GM21390 (cell line): Measurements from ENCODE around the gene PLPPR3.

ENCODE experiments used
- ATAC-seq: cut with Tn5 transposase; IDR thresholded peaks from one replicate; pipeline ENCODE4 v1.9.1; 2021; ENCODE audit not compliant: unreplicated experiment

The PLPPR3 gene

DNA sequence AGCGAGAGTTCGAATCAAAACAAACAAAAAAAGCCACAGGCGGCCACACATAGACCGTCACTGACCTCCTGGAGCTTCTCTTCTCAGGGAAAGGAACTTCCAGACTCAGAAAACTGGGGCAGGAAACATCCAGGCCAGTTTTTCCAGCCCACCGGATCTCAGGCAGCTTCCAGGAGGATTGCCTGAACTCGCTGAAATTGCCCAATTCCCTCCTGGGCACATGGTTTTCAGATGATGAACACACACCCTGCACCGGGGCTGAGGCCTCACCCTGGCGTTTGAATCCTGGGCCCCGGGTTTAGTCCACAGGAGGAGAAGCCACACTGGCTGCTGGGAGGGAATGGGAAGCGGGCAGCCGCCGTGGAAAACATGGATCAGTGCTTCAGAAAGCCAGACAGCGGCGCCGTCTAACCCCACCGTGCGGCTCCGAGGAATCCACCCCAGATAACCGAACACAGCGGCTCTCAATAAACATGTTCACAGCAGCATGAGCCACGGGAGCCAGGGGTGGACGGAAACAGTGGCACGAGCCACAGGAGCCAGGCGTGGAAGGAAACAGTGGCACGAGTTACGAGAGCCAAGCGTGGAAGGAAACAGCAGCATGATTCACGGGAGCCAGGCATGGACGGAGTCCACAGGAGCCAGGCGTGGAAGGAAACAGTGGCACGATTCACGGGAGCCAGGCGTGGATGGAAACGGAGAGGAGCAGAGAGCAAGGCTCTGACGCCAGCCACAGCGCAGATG is 42.7 kb downstream of the PLPPR3 start:
- no peak for ATAC-seq

DNA sequence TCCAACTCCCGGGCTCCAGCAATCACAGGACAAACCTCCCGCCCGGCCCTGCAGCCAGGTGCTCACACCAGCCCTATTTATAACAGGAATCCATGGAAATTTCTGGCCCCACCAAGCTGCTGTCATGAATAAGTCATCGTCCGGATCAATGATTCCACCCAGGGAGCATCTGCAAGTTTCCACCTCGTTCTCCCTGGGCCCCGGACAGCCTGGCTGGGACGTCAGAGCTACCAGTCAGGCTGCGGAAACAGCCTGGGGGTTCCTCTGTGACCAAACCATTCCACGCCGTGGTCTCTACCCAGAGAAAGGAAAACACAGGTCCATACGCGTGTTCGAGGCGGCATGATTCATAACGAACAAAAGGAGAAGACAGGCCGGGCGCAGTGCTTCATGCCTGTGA is 45.2 kb downstream of the PLPPR3 start:
- no peak for ATAC-seq

DNA sequence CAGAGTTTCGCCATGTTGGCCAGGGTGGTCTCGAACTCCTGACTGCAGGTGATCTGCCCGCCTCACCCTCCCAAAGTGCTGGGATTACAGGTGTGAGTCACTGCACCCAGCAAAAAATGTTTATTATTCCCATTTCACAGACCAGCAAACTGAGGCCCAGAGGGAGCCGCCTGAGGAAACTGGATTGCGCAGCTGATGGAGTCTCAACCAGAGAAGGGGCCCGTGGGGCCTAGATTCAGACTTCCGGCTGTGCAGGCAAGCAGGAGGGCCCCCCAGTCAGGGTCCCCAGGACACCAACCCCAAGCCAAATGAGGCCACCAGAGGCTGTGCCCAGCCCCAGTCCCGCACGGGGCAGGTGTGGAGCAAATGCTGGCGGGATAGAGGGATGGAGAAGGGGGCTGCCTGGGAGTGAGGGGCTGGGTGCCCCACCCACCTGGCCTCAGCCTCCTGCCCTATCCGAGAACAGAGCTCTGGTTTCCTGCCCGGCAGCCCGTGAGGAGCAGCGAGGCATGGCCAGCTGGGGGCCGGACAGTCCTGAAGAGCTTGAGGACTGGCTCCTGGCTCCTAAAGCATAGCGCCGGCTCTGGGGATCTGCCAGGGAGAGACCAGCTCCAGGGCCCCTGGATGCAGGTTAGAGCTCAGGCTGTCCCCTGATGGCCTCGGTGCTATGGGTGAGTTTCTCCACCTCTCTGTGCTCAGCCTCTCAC is 48.9 kb downstream of the PLPPR3 start:
- no peak for ATAC-seq

DNA sequence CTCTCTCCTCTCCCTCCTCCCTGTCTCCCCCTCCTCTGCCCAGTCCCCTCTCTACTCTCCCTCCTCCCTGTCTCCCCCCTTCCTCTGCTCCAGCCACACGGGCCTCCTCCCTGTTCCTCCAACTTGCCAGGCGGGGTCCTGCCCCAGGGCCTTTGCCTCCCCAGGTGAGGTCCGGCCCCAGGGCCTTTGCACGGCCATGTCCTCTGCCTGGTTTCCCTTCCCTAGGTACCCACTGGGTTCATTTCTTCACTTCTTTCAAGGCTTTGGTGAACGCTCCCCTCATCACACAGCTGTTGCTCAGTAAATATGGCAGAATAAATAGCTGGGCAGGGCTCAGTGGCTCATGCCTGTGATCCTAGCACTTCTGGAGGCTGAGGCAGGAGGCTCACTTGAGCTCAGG is 49.7 kb downstream of the PLPPR3 start:
- no peak for ATAC-seq

DNA sequence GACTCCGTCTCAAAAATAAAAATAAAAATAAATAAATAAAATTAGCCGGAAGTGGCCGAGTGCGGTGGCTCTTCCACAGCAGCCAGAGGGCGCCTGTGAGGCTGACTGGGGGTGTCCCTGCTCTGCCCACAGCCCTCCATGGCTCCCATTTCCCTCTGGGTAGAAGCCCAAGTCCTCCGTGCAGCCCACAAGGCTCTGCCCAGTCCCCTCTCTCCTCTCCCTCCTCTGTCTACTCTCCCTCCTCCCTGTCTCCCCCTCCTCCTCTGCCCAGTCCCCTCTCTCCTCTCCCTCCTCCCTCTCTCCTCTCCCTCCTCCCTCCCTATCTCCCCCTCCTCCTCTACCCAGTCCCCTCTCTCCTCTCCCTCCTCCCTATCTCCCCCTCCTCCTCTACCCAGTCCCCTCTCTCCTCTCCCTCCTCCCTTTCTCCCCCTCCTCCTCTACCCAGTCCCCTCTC is 50.4 kb downstream of the PLPPR3 start:
- no peak for ATAC-seq

DNA sequence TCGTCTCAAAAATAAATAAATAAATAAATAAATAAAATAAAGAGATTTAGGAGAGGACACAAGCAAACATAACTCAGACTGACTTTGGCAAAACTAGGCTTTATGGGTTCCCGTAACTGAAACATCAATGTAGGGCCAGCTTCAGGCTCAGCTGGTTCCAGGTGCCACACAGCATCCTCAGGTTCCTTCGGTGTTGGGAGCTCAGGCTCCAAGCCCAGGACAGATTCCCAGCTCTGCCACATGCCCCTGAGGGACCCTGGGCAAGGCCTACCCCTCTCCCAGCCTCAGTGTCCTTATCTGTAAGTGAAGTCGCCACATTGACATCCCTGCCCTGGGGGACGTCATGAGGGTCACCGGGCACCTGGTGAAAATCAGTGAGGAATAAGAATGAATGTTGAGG is 52.1 kb downstream of the PLPPR3 start:
- no peak for ATAC-seq

DNA sequence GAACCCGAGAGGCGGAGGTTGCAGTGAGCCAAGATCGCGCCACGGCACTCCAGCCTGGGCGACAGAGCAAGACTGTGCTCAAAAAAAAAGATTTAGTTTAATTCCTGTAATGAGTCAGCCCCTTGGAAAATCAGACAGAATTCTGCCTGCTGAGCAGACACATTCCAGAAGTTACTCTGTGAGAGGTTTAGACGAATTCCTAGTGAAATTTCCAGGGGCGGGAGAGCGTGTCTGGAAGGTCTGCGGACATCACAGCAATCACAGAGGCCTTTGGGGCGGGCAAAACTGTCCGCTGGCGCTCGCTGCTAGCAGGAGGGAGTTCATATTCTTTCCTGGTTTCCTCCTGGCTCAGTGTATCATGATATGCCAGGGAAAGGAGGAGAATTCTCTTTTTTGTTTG is 53.3 kb downstream of the PLPPR3 start:
- no peak for ATAC-seq

DNA sequence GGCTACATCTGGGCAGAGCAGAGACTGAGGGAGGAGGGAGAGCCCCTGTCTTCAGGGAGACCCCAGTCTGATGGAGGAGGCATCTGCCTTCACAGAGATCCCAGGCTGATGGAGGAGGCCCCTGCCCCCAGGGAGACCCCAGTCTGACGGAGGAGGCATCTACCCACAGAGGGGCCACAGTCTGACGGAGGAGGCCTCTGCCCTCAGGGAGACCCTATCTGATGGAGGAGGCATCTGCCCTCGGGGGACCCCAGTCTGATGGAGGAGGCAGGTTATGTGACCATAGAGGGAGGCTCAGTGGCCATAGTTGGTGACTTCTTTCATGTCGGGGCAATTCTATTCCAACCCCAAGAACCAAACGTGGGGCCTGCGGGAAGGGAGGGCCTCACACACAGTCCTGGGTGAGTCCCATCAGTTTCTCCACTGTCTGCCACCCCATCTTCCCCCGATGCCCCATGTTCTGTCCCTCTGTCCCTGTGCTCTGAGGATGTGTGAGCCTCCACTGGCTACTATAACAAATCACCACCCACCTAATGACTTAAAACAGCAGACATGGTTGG is 56.5 kb downstream of the PLPPR3 start:
- no peak for ATAC-seq

DNA sequence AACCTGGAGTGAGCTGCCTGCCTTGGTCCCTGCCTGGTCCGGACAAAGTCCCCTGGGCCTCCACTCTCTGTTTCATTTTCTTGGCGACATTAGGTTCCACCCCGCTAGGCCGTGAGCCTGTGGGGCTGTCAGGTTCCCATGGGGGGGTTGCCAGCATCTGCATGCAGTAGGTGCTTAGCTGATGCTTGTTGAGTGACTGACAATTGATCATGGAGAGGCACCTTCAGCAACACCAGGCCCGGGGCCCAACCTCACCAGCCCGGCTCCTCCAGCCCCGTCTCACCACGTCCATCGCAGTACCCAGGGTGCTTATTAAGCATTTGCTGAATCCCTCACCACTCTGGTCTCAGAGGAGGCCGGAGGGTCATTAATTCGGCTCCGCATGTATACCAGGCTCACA is 57.5 kb downstream of the PLPPR3 start:
- ATAC-seq, result no peak

DNA sequence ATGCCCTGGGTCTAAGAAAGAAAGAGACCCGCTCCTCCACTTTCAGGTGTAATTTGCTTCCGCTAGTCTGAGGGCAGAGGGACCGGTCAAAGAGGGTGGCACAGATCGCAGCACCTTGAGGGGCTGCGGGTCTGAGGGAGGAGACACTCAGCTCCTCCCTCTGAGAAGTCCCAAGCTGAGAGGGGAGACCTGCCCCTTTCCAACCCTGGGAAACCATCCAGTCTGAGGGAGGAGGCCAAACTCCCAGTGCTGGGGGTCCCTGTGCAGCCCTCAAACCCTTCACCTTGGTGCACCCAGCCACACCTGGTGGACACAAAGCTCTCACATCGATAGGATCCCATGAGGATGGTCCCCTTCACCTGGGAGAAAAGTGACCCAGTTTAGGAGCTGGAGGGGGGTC is 57.9 kb downstream of the PLPPR3 start:
- no peak for ATAC-seq

DNA sequence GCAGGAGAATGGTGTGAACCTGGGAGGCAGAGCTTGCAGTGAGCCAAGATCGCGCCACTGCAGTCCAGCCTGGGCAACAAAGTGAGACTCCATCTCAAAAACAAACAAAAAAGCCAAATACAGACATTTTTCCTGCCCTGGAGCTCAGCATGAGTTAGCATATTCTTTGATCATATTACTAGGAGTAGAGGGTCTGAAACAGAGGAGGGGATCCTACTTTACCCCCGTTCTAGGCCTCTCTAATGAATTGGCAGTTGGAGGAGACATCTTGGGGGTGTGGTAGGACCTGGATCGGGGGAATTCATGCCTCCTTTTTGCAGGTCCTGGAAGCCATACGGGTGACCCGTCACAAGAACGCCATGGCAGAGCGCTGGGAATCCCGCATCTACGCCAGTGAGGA is 58.6 kb downstream of the PLPPR3 start:
- no peak for ATAC-seq
